Stimulated activated CD8-positive, alpha-beta memory T cell treated with anti-CD3 and anti-CD28 coated beads, Interleukin-12 subunit alpha, Interleukin-12 subunit beta, amount 100 ng/mL, for 4 hours (primary cell): ENCODE measurements around the gene ITGB3BP.
"Not testable (repeated sequence)": the region's sequence is repeated elsewhere in the genome, so short reads cannot be mapped to it uniquely, and the experiment has no call there.

Source experiments
- DNase-seq: peaks from one replicate; pipeline ENCODE4 v3.0.0-alpha.2; 2020; ENCODE audit warnings: low read depth

ITGB3BP gene

GRCh38 chr1:63522891-63523728, at the start of gene ITGB3BP, which contains the start of gene EFCAB7:
Gene ITGB3BP, minus strand, starts transcription at chr1:63523225. Its CDS starts 92 bp downstream, at chr1:63523133.
Gene EFCAB7, plus strand, starts transcription at chr1:63523525. Its CDS starts 2,048 bp downstream, at chr1:63525573.
- peak; percentile 60 for DNase-seq

GRCh38 chr1:63572686-63573085, 49.7 kb upstream of the ITGB3BP start:
- not testable (repeated sequence) for DNase-seq

GRCh38 chr1:63569640-63570316, 46.8 kb upstream of the ITGB3BP start:
- no peak for DNase-seq

GRCh38 chr1:63569068-63569467, 46.0 kb upstream of the ITGB3BP start:
- no peak for DNase-seq

GRCh38 chr1:63563745-63564144, 40.7 kb upstream of the ITGB3BP start:
- no peak for DNase-seq

GRCh38 chr1:63559357-63559756, 36.3 kb upstream of the ITGB3BP start:
- no peak for DNase-seq

GRCh38 chr1:63557365-63557987, 34.5 kb upstream of the ITGB3BP start:
- no peak for DNase-seq

- no peak for DNase-seq
Measured at GRCh38 chr1:63555480-63555879, 32.5 kb upstream of the ITGB3BP start.

- DNase-seq, result no peak
Measured at GRCh38 chr1:63548877-63549276, 25.9 kb upstream of the ITGB3BP start.

- DNase-seq, result no peak
Measured at GRCh38 chr1:63548303-63548702, 25.3 kb upstream of the ITGB3BP start.

- DNase-seq, result no peak
Measured at GRCh38 chr1:63547621-63548294, 24.7 kb upstream of the ITGB3BP start.

GRCh38 chr1:63545780-63546179, 22.8 kb upstream of the ITGB3BP start:
- DNase-seq, result no peak

- no peak for DNase-seq
Measured at GRCh38 chr1:63537940-63538339, 14.9 kb upstream of the ITGB3BP start.

GRCh38 chr1:63537006-63537405, 14.0 kb upstream of the ITGB3BP start:
- no peak for DNase-seq

- no peak for DNase-seq
Measured at GRCh38 chr1:63534406-63534805, 11.4 kb upstream of the ITGB3BP start.

GRCh38 chr1:63533931-63534330, 10.9 kb upstream of the ITGB3BP start:
- DNase-seq, result no peak

GRCh38 chr1:63532727-63533126, 9.7 kb upstream of the ITGB3BP start:
- DNase-seq, result no peak

GRCh38 chr1:63524201-63524600, 1.2 kb upstream of the ITGB3BP start:
- DNase-seq, result no peak

GRCh38 chr1:63523738-63524137, 713 bp upstream of the ITGB3BP start:
- DNase-seq, result no peak

GRCh38 chr1:63516629-63517028, 6.4 kb downstream of the ITGB3BP start:
- no peak for DNase-seq

GRCh38 chr1:63512584-63512983, 10.4 kb downstream of the ITGB3BP start:
- no peak for DNase-seq

- no peak for DNase-seq
Measured at GRCh38 chr1:63509718-63510117, 13.3 kb downstream of the ITGB3BP start.
